CD4-positive, alpha-beta T cell treated with Interleukin-4 for 4 hours (primary cell): Measurements from ENCODE around the gene UVRAG.
"Not testable (repeated sequence)": the region's sequence is repeated elsewhere in the genome, so short reads cannot be mapped to it uniquely, and the experiment has no call there.

ENCODE experiments used
- DNase-seq: peaks from one replicate; pipeline ENCODE4 v3.0.0-alpha.2; 2020

Gene UVRAG

DNA sequence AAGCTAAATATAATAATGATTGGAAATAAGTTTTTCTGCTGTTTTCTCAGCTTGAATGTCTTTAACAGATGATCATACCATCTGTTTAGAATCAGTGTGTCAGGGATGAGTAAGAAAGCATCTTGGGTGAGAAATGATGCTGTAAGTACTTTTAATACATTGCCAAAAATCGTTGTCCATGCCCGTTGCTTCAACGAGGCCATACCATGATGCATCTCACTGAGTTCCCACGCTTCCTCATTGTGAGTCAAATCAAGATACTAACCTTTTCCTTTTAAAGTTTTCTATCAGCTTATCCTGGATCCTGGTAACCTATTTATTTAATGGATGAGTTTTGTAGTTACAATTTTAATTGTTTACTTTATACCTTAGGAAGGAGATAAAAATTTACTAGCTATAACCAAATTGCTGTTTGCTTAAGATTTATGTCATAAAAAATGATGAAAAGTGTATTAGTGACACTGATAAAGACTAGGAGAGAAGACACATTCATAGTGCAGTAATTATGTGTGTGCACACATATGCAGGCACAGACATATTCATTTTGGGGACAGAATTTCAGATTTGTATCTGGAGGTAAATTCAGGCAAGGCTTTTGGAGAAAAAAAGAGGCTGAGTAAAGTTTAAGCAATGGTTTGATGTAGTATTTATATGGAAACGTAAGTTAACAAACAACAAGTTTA lies 154.8 kb downstream of the UVRAG start:
- no peak for DNase-seq

- DNase-seq: not testable (repeated sequence)
Measured at GRCh38 chr11:75973710-75974109, 158.7 kb downstream of the UVRAG start.

DNA sequence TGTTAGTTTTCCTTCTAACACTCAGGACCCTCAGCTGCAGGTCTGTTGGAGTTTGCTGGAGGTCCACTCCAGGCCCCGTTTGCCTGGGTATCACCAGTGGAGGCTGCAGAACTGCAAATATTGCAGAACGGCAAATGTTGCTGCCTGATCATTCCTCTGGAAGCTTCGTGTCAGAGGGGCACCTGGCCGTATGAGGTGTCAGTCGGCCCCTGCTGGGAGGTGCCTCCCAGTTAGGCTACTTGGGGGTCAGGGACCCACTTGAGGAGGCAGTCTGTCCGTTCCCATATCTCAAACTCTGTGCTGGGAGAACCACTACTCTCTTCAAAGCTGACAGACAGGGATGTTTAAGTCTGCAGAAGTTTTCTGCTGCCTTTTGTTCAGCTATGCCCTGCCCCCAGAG lies 164.1 kb downstream of the UVRAG start:
- not testable (repeated sequence) for DNase-seq

DNA sequence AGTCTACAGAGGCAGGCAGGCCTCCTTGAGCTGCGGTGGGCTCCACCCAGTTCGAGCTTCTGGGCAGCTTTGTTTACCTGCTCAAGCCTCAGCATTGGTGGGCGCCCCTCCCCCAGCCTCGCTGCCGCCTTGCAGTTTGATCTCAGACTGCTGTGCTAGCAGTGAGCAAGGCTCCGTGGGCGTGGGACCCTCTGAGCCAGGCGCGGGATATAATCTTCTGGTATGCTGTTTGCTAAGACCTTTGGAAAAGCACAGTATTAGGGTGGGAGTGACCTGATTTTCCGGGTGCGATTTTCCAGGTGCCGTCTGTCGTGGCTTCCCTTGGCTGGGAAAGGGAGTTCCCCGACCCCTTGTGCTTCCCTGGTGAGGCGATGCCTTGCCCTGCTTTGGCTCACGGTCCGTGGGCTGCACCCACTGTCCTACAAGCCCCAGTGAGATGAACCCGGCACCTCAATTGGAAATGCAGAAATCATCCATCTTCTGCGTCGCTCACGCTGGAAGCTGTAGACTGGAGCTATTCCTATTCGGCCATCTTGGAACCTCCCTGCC lies 164.5 kb downstream of the UVRAG start:
- not testable (repeated sequence) for DNase-seq

GRCh38 chr11:75980031-75980430 lies 165.0 kb downstream of the UVRAG start:
- no peak for DNase-seq

- no peak for DNase-seq
Measured at GRCh38 chr11:75981546-75981945, 166.5 kb downstream of the UVRAG start.

DNA sequence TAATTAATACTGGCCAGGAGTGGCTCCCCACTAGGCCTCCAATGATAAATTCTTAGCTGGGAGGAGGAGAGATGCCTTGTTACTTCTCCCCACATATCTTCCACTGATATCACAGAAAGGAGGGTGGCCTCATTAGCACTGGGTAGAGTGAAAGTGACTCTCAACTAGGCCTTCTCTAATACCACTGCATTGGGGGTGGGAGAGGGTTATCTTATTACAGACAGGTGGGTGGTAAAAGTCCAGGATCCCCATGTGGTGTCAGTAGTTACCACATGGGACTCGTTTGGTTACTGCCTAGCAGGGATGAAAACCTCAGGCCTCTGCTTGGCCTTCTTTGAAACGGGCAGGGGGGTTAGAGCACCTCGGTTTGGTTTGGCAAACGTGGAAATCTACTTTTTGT lies 167.3 kb downstream of the UVRAG start:
- DNase-seq: no peak

DNA sequence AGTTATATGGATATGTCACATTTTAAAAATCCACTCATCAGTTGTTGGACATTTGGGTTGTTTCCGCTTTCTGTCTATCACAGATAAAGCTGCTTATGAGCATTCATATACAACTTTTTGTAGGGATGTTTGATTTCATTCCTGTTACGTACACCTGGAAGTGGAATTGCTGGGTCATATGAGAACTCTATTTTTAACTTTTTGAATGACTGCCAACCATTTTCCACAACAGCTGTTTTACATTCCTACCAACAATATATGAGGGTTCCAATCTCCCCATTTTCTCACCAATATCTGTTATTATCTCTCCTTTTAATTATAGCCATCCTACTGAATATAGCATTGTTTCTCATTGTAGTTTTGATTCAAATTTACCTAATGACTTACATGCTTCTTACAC lies 172.0 kb downstream of the UVRAG start:
- no peak for DNase-seq

- no peak for DNase-seq
Measured at GRCh38 chr11:75993126-75993525, 178.1 kb downstream of the UVRAG start.

GRCh38 chr11:75994616-75995015 lies 179.6 kb downstream of the UVRAG start:
- no peak for DNase-seq

GRCh38 chr11:75996523-75997442 lies 181.8 kb downstream of the UVRAG start:
- no peak for DNase-seq

GRCh38 chr11:76004400-76004799 lies 189.4 kb downstream of the UVRAG start:
- DNase-seq: no peak

- no peak for DNase-seq
Measured at GRCh38 chr11:76005756-76006155, 190.7 kb downstream of the UVRAG start.

DNA sequence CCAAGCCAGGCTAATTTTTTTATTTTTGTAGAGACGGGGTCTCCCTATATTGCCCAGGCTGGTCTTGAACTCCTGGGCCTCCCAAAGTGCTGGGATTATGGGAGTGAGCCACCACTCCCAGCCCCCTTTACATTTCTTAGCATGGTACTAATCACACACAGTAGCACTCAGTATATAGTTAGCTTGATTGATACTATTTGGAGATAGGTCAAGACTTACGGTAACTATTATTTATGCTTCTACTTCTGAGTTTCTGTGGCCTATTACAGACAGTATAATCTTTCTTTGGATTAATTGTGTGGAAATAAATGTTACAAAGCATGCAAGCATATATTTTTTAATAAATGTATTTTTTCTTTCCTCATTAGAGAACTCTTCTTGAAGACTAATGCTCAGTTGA lies 192.2 kb downstream of the UVRAG start:
- DNase-seq: no peak

GRCh38 chr11:76008474-76008873 lies 193.5 kb downstream of the UVRAG start:
- DNase-seq: no peak

- no peak for DNase-seq
Measured at GRCh38 chr11:76010051-76010450, 195.0 kb downstream of the UVRAG start.

DNA sequence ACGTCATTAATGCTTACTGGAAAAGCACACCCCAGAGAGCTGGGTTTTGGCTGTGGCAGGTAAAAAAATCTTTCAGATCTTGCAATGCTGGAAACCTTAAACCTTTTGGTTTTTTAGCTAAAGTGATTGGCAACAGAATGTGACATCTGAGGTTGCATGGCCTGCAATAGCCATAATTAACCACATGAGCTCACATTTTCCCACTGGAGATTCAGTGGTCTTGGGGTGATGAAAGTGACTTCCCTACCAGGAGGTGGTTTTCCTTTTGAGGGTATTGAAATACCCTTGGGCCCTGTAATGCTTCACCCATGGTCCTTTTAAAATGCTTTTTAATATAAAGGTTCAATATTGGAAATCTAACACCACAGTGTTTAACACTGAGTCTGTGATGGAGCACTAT lies 198.5 kb downstream of the UVRAG start:
- DNase-seq: no peak

DNA sequence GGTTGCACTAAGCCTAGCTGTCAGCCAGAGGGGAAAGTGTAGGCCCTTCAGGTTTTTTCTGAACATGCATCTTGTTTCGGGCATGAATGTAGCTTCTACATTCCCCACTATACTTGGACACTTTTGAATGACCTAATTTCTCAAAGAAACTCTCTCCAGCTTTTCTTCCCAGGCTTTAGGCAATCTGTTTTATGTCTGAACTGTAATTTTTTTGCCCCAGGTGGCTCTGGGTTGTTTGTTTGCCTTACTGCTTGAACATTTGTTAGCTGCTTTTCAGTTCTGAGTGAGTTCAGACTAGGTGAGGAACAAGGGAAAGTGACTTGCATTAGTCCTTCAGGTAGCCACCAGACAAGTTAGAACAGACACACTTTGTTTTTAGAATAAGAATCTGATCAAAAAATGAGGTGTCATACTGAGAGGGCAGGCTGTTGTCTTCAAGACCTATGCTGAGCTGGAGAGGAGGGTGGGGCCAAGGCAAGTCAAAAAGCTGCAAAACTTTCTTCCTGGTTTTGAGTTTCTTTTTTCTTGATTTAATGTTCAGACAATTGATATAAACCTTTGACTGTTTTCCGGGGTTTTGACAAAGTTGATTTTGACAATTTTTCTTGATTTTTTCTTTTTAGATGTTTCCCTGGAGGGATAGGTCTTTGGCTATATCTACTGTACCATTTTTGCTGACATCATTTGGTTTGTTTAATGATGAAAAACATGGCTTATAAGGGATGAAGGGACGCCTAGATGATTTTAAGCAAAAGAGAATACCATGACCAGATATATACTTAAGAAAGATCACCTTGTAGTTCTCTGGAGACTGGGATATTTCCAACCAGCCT lies 208.4 kb downstream of the UVRAG start:
- DNase-seq: no peak

- no peak for DNase-seq
Measured at GRCh38 chr11:76025068-76025467, 210.1 kb downstream of the UVRAG start.

DNA sequence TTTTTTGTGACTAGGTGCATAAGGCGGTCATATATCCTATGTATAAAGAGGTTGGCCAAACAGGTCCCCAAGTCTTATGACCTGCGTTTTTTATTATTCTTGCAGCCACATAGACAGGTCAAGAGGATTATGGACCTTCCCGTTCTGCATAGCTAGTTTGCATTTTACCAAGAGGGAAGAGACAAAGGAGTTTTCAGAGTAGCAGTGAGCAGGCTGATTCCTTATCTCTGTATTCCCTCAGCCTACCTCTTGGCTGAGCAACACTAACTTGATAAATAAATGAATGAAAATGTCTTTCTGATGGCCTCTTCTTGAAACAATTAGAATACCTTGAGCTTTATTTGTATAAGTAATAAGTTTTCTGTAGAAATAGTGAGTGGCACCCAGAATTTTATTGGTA lies 210.8 kb downstream of the UVRAG start:
- no peak for DNase-seq

DNA sequence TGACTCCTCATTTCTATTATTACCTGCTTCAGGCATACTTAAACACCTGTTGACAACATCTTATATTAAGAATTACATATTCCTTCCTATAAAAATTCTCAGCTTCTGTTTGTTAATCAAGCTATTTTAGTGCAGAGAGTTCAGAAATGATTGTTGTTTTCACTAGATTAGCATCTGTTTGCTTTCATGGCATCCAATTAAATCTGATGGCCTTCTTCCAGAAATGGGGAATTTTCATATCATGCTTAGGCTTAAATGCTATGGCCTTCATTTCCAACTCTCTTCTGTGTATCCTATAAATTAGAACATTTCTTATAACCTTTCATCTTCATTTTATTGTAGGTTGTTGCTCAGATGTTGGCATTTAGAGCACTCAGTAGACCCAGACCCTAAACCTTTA lies 211.3 kb downstream of the UVRAG start:
- no peak for DNase-seq

GRCh38 chr11:76026862-76027261 lies 211.9 kb downstream of the UVRAG start:
- no peak for DNase-seq

GRCh38 chr11:76030286-76030685 lies 215.3 kb downstream of the UVRAG start:
- DNase-seq: no peak
